PC-9 (cell line): ENCODE measurements around the gene STARD7. TPM values are rescaled to one million over a fixed set of nuclear protein-coding genes. Genes with fewer than 3 reads are reported as not detected.
A peak's percentile ranks its signal among the peaks of the same experiment; 100 is the strongest.

Source experiments
- BruUV-seq: library from RNA; stranded (reverse); fragments of 400-500 nt; replicated peaks from 2 replicates; lab custom pipeline; 2021; lab: Mats Ljungman, UMichigan
- CTCF ChIA-PET: fragments of 300-600 bp; sonication (Branson Sonifier 250); formaldehyde crosslinking; loops from one replicate; lab custom pipeline; 2022; ENCODE audit warnings: antibody characterized with exemption; lab: Charles Lee
- POLR2A ChIA-PET: fragments of 300-600 bp; sonication (Branson Sonifier 250); formaldehyde crosslinking; loops from one replicate; lab custom pipeline; 2022; ENCODE audit warnings: antibody characterized with exemption; ENCODE audit not compliant: unreplicated experiment; lab: Charles Lee
- DNase-seq, 2 experiments: peaks; one replicate each; pipeline versions ENCODE4 v3.0.0 to v3.0.0-alpha.2; 2015 to 2022; ENCODE audit warnings: mixed read lengths in 1 of 2
- H2AFZ ChIP-seq: fragments of 200-600 bp; sonication (generic); 2 replicates; pipeline ENCODE4 v1.8.1; 2017; ENCODE audit warnings: antibody characterized with exemption
- H3F3A ChIP-seq: fragments of 200-600 bp; sonication (generic); 2 replicates; pipeline ENCODE4 v1.8.1; 2017; ENCODE audit warnings: antibody characterized with exemption, mild to moderate bottlenecking, low read depth; ENCODE audit not compliant: insufficient read depth
- H3K27ac ChIP-seq: fragments of 200-600 bp; sonication (generic); 2 replicates; pipeline ENCODE4 v1.6.1; 2016; ENCODE audit warnings: mixed run types
- H3K27me3 ChIP-seq: fragments of 200-600 bp; sonication (generic); 2 replicates; pipeline ENCODE4 v1.6.1; 2016; ENCODE audit warnings: low read depth, mixed run types; ENCODE audit not compliant: insufficient read depth
- H3K36me3 ChIP-seq: fragments of 200-600 bp; sonication (generic); 2 replicates; pipeline ENCODE4 v1.6.1; 2016; ENCODE audit warnings: low read depth, mixed run types
- H3K4me1 ChIP-seq: fragments of 200-600 bp; sonication (generic); replicated peaks from 2 replicates; pipeline ENCODE4 v1.6.1; 2016; ENCODE audit warnings: mixed run types; ENCODE audit not compliant: insufficient read depth
- H3K4me2 ChIP-seq: fragments of 200-600 bp; sonication (generic); 2 replicates; pipeline ENCODE4 v1.6.1; 2017; ENCODE audit warnings: mixed run types
- H3K4me3 ChIP-seq: fragments of 200-600 bp; sonication (generic); 2 replicates; pipeline ENCODE4 v1.6.1; 2016; ENCODE audit warnings: mixed run types
- H3K79me2 ChIP-seq: fragments of 200-600 bp; sonication (generic); 2 replicates; pipeline ENCODE4 v1.6.1; 2017; ENCODE audit warnings: low read depth, mixed run types
- H3K9me2 ChIP-seq: fragments of 200-600 bp; sonication (generic); 2 replicates; pipeline ENCODE4 v1.8.1; 2017; ENCODE audit warnings: mild to moderate bottlenecking; ENCODE audit not compliant: insufficient read depth
- H3K9me3 ChIP-seq: fragments of 200-600 bp; sonication (generic); 2 replicates; pipeline ENCODE4 v1.8.1; 2016; ENCODE audit warnings: low read depth; ENCODE audit not compliant: insufficient read depth
- H4K20me1 ChIP-seq: fragments of 200-600 bp; sonication (generic); 2 replicates; pipeline ENCODE4 v1.8.1; 2017; ENCODE audit not compliant: insufficient read depth
- EZH2 ChIP-seq: fragments of 200-600 bp; sonication (generic); IDR thresholded peaks from 2 replicates; pipeline ENCODE4 v1.8.0; 2017; ENCODE audit warnings: antibody characterized with exemption, low read depth
- intact Hi-C: fragments of 100-400 bp; cut with micrococcal nuclease; formaldehyde crosslinking; loops from one replicate; pipeline ENCODE4 v1.10.0; 2022; ENCODE audit not compliant: unreplicated experiment
- total RNA-seq: library from RNA; stranded (reverse); gene quantifications from 2 replicates; pipeline ENCODE4 v1.2.3, GENCODE V29; 2021
- TF ChIP-seq, protein P1 (sequence below): fragments of 200-600 bp; sonication (generic); conservative IDR thresholded peaks from 2 replicates; pipeline ENCODE4 v1.6.1; 2017; ENCODE audit warnings: mixed run types, antibody characterized with exemption, mild to moderate bottlenecking, moderate library complexity

Gene STARD7
- total RNA-seq, 1 experiment from 2014 or later = 189 TPM

DNA sequence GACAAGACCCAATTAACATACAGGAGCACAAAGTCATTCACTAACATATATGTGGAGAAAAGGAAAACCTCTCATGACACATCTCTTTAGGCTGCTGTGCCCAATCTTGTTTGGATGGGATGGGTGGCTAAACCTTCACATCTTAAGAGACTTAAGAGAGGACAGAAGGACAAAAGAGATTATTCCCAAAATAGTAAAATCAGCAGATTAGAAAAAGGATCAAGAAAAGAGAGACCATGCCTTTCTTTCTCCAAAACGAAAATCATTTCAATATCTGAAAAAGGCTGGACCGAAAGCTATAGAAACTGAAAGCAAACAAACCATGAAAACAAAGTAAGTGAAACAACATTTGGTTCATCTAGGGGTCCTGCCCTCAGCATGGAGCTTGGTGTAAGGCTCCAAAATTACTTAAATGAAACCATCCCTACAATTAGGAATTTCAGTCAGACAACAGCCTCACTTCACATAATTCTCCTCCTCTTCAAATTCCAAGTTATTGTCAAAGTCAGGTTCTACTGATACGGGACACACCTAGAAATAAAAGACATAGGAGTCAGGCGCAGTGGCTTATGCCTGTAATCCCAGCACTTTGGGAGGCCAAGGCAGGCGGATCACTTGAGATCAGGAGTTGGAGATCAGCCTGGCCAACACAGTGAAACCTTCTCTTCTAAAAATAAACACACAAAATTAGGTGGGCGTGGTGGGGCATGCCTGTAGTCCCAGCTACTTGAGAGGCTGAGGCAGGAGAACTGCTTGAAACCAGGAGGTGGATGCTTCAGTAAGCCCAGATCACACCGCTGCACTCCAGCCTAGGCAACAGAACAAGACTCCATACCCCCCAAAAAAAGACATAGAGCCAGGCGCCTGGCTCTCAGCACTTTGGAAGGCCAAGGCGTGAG, 5.2 kb downstream of the STARD7 start:
- TF ChIP-seq, protein P1, sequence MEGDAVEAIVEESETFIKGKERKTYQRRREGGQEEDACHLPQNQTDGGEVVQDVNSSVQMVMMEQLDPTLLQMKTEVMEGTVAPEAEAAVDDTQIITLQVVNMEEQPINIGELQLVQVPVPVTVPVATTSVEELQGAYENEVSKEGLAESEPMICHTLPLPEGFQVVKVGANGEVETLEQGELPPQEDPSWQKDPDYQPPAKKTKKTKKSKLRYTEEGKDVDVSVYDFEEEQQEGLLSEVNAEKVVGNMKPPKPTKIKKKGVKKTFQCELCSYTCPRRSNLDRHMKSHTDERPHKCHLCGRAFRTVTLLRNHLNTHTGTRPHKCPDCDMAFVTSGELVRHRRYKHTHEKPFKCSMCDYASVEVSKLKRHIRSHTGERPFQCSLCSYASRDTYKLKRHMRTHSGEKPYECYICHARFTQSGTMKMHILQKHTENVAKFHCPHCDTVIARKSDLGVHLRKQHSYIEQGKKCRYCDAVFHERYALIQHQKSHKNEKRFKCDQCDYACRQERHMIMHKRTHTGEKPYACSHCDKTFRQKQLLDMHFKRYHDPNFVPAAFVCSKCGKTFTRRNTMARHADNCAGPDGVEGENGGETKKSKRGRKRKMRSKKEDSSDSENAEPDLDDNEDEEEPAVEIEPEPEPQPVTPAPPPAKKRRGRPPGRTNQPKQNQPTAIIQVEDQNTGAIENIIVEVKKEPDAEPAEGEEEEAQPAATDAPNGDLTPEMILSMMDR = no peak
- no peak for TF ChIP-seq EZH2
- ChIA-PET POLR2A (no interaction called here), CTCF (no interaction called here)
- BruUV-seq = no TSS peak
- peaks cover 38% of the 10 kb centered on the region for H3F3A ChIP-seq
- no peaks in the 10 kb centered on the region for H3K9me2 ChIP-seq
- H2AFZ ChIP-seq = no peak overlapping the region
- H3K79me2 ChIP-seq = peaks cover 98% of the 10 kb centered on the region
- H3K4me1 ChIP-seq = peaks cover 27% of the 10 kb centered on the region
- H3K27me3 ChIP-seq = no peaks in the 10 kb centered on the region
- H3K4me3 ChIP-seq = no peak overlapping the region
- H4K20me1 ChIP-seq = peaks cover 96% of the 10 kb centered on the region
- DNase-seq = peak in 1 of 2 experiments; percentile 24
- intact Hi-C loops = loop anchor here (10.0 kb wide), 1 partner anchor 301 kb away; the partner anchor contains the start of gene NEURL3
- no peak overlapping the region for H3K27ac ChIP-seq
- no peak overlapping the region for H3K4me2 ChIP-seq
- H3K36me3 ChIP-seq = peaks cover 24% of the 10 kb centered on the region
- H3K9me3 ChIP-seq = no peaks in the 10 kb centered on the region

DNA sequence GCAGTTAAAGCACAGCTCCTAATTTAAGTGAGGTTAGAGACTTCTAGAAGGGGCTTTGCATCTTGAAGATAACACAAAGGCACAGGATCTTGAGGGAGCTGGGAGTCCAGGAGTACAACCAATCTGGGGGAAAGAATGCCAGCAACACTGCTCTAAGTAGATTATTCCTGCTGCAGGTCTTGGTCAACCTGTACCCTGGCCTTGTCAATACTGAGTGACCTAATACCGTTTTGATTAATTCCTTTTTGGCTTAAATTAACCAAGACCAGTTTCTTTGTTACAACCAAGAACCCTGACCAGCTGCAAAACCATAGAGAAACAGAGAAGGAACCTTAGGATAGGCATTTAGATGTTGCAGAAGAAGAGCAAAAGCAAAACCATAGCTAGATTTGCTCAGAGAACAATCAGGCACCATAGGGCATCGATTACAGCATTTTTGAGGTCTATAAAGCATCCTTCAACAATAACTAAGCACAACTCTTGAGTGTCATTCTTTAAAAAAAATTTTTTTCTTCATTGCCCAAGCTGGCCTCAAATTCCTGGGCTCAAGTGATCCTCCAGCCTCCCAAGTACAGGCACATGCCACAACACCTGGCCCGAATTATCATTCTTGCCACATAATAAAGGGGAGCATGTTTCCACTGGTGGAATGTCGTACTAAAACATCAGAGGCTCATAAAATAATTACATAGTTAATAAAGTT, 6.3 kb downstream of the STARD7 start:
- no peak overlapping the region for H2AFZ ChIP-seq
- peaks cover 99% of the 10 kb centered on the region for H4K20me1 ChIP-seq
- CTCF ChIA-PET = no interaction called here
- POLR2A ChIA-PET = no interaction called here
- H3K79me2 ChIP-seq = peaks cover 100% of the 10 kb centered on the region
- H3K4me2 ChIP-seq = no peak overlapping the region
- H3K27ac ChIP-seq = no peak overlapping the region
- peak in 1 of 2 experiments; percentile 28 for DNase-seq
- peaks cover 31% of the 10 kb centered on the region for H3F3A ChIP-seq
- no peaks in the 10 kb centered on the region for H3K9me2 ChIP-seq
- H3K4me3 ChIP-seq = no peak overlapping the region
- no peaks in the 10 kb centered on the region for H3K27me3 ChIP-seq
- BruUV-seq = no TSS peak
- H3K4me1 ChIP-seq = peaks cover 26% of the 10 kb centered on the region
- H3K36me3 ChIP-seq = peaks cover 24% of the 10 kb centered on the region
- no peaks in the 10 kb centered on the region for H3K9me3 ChIP-seq
- intact Hi-C loops = loop anchor here (10.0 kb wide), 1 partner anchor 302 kb away; the partner anchor contains the start of gene NEURL3
- TF ChIP-seq, protein P1 = no peak
- TF ChIP-seq EZH2 = no peak

DNA sequence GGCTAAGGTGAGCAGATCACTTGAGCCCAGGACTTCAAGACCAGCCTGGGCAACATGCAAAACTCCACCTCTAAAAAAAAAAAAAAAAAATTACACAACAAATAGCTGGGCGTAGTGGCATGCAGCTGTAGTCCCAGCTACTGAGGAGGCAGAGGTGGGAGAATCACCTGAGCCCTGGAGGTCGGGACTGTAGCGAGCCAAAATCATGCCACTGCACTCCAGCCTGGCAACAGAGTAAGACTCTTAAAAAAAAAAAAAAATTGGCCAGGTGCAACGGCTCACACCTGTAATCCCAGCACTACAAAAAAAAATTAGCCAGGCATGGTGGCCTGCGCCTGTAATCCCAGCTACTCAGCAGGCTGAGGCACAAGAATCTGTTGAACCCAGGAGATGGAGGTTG, 7.3 kb downstream of the STARD7 start:
- Histone ChIP-seq H3K4me1 (peaks cover 18% of the 10 kb centered on the region), H4K20me1 (peaks cover 94% of the 10 kb centered on the region), H3K9me3 (no peaks in the 10 kb centered on the region), H3K4me3 (no peak overlapping the region), H3K27me3 (no peaks in the 10 kb centered on the region), H2AFZ (no peak overlapping the region), H3K36me3 (peaks cover 21% of the 10 kb centered on the region), H3F3A (peaks cover 23% of the 10 kb centered on the region), H3K4me2 (no peak overlapping the region), H3K27ac (0 out of 2 replicates have a peak overlapping the region, but pooled peaks have one; percentile 3), H3K79me2 (peaks cover 100% of the 10 kb centered on the region), H3K9me2 (no peaks in the 10 kb centered on the region)
- intact Hi-C loops = loop anchor here (10.0 kb wide), 1 partner anchor 303 kb away; the partner anchor contains the start of gene NEURL3
- ChIA-PET POLR2A (no interaction called here), CTCF (interaction anchor here (0.6 to 0.9 kb wide), 3 partner anchors 117 to 175 kb away, joined by 3 to 6 read pairs (median 3); no protein-coding TSS in a partner anchor)
- TF ChIP-seq, protein P1 = no peak
- TF ChIP-seq EZH2 = no peak
- no peak for DNase-seq
- no TSS peak for BruUV-seq
